Measurements from ENCODE around the gene TRIM8. TPM values are rescaled to one million over a fixed set of nuclear protein-coding genes. Genes with fewer than 3 reads are reported as not detected.

The TRIM8 gene
- total RNA-seq, 1 donor from 2014 or later = 219 TPM

GRCh38 chr10:102617041-102617440, 27.2 kb upstream of the TRIM8 start:
- H3K9me3 Mint-ChIP-seq (ENCODE audit: unreplicated experiment) = no peaks in the 10 kb centered on the region

DNA sequence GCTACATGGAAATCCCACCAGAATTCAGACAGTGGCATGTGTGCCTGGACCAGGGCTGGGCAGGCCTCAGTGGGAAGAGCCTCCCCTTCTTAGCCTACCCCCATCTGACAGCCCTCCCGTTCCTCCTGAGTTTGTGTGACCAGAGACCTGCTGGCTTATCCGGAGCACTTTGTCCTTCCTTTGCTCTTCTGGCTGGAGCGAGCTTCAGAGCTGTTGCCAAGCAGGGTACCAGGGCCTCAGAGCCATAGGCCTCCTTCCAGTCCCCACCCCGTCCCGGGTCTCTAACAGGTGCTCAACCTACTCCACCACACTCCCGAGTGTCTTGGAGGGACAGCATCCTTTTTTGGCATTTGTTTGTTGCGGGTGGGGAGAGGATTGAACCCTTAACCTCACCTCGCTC, 26.5 kb upstream of the TRIM8 start:
- no peak for TF ChIP-seq CTCF (IDR thresholded peaks at IDR 0.05; ENCODE audit: unreplicated experiment)

More at GRCh38 chr10:102617041-102617440, 27.2 kb upstream of the TRIM8 start:
- TF ChIP-seq CTCF (IDR thresholded peaks at IDR 0.05; ENCODE audit: unreplicated experiment) = no peak
- Mint-ChIP-seq H3K27ac (ENCODE audit: unreplicated experiment) (no peak overlapping the region), H3K36me3 (ENCODE audit: low read depth, unreplicated experiment) (peaks cover 29% of the 10 kb centered on the region), H3K4me1 (ENCODE audit: unreplicated experiment) (peaks cover 42% of the 10 kb centered on the region), H3K4me3 (ENCODE audit: unreplicated experiment) (peak overlapping the region; percentile 76), H3K27me3 (ENCODE audit: unreplicated experiment) (peaks cover 13% of the 10 kb centered on the region)
- no peak for DNase-seq (ENCODE audit: low spot score)

GRCh38 chr10:102619281-102619981, 24.8 kb upstream of the TRIM8 start:
- peaks cover 35% of the 10 kb centered on the region for H3K36me3 Mint-ChIP-seq (ENCODE audit: low read depth, unreplicated experiment)
- H3K4me3 Mint-ChIP-seq (ENCODE audit: unreplicated experiment) = no peak overlapping the region
- peaks cover 39% of the 10 kb centered on the region for H3K4me1 Mint-ChIP-seq (ENCODE audit: unreplicated experiment)
- no peak for TF ChIP-seq CTCF (IDR thresholded peaks at IDR 0.05; ENCODE audit: unreplicated experiment)
- H3K9me3 Mint-ChIP-seq (ENCODE audit: unreplicated experiment) = no peaks in the 10 kb centered on the region
- no peak for DNase-seq (ENCODE audit: low spot score)
- no peak overlapping the region for H3K27ac Mint-ChIP-seq (ENCODE audit: unreplicated experiment)
- H3K27me3 Mint-ChIP-seq (ENCODE audit: unreplicated experiment) = peaks cover 12% of the 10 kb centered on the region

More for the DNA sequence above, 26.5 kb upstream of the TRIM8 start:
- H3K4me3 Mint-ChIP-seq (ENCODE audit: unreplicated experiment) = peak overlapping the region; percentile 44
- peaks cover 10% of the 10 kb centered on the region for H3K27me3 Mint-ChIP-seq (ENCODE audit: unreplicated experiment)
- DNase-seq (ENCODE audit: low spot score) = no peak
- H3K4me1 Mint-ChIP-seq (ENCODE audit: unreplicated experiment) = peaks cover 34% of the 10 kb centered on the region
- H3K36me3 Mint-ChIP-seq (ENCODE audit: low read depth, unreplicated experiment) = peaks cover 29% of the 10 kb centered on the region
- H3K9me3 Mint-ChIP-seq (ENCODE audit: unreplicated experiment) = no peaks in the 10 kb centered on the region
- H3K27ac Mint-ChIP-seq (ENCODE audit: unreplicated experiment) = no peak overlapping the region

- no peaks in the 10 kb centered on the region for H3K9me3 Mint-ChIP-seq (ENCODE audit: unreplicated experiment)
- no peak for DNase-seq (ENCODE audit: low spot score)
- H3K4me1 Mint-ChIP-seq (ENCODE audit: unreplicated experiment) = peaks cover 42% of the 10 kb centered on the region
- H3K36me3 Mint-ChIP-seq (ENCODE audit: low read depth, unreplicated experiment) = peaks cover 37% of the 10 kb centered on the region
- H3K27me3 Mint-ChIP-seq (ENCODE audit: unreplicated experiment) = peaks cover 14% of the 10 kb centered on the region
- H3K27ac Mint-ChIP-seq (ENCODE audit: unreplicated experiment) = no peak overlapping the region
- no peak for TF ChIP-seq CTCF (IDR thresholded peaks at IDR 0.05; ENCODE audit: unreplicated experiment)
- no peak overlapping the region for H3K4me3 Mint-ChIP-seq (ENCODE audit: unreplicated experiment)
Observed at GRCh38 chr10:102620138-102620590, 24.1 kb upstream of the TRIM8 start.

Data from endothelial cell (in vitro differentiated cells).